K562 (cell line): ENCODE measurements around the gene LRRC59. TPM values are rescaled to one million over a fixed set of nuclear protein-coding genes. Genes with fewer than 3 reads are reported as not detected.
A peak's percentile ranks its signal among the peaks of the same experiment; 100 is the strongest.

Source experiments
- BHLHE40 ChIP-seq: IDR thresholded peaks from 2 replicates; pipeline ENCODE4 v1.6.1; 2011; ENCODE audit warnings: low read length, improper control_type of control experiment
- ETV1 ChIP-seq: fragments of 450-650 bp; conservative IDR thresholded peaks from 2 replicates; pipeline ENCODE4 v1.6.1; 2016; ENCODE audit warnings: missing genetic modification characterization, control low read depth, low read depth, missing compliant biosample characterization
- FIP1L1 ChIP-seq: fragments of 200-400 bp; formaldehyde crosslinking; IDR thresholded peaks from 2 replicates; pipeline ENCODE4 v1.6.1; 2018; ENCODE audit warnings: mild to moderate bottlenecking, low read depth, low read length; ENCODE audit not compliant: poor library complexity, severe bottlenecking
- MEF2A ChIP-seq: IDR thresholded peaks from 2 replicates; pipeline ENCODE4 v1.6.1; 2011; ENCODE audit warnings: low read depth, mild to moderate bottlenecking, low read length, moderate library complexity; ENCODE audit not compliant: control insufficient read depth
- SNIP1 ChIP-seq: fragments of 450-650 bp; IDR thresholded peaks from 2 replicates; pipeline ENCODE4 v1.7.1; 2017; ENCODE audit warnings: low read depth, mild to moderate bottlenecking
- SRF ChIP-seq, 2 experiments: fragments of 250-450, 450-650 bp in 1 of 2; sonication (Bioruptor Pico) in 1 of 2; sonication (generic) in 1 of 2; formaldehyde crosslinking; IDR thresholded peaks; 2 replicates each; pipeline versions ENCODE4 v1.5.0 to v1.5.1; 2020 to 2022; ENCODE audit warnings: mild to moderate bottlenecking in 1 of 2, missing genetic modification reagents in 1 of 2
- TCF3 ChIP-seq: sonication (generic); formaldehyde crosslinking; IDR thresholded peaks from 2 replicates; pipeline ENCODE4 v1.4.0; 2020; ENCODE audit warnings: mild to moderate bottlenecking, missing genetic modification reagents
- polyA plus RNA-seq, 8 experiments: library from polyadenylated mRNA; depleted of rRNA in 4 of 8; stranded (reverse) in 5 of 8; unstranded in 3 of 8; fragments of >200 nt; fragmentation: Nextera tagmentation in 2 of 8; fragmentation: Illumina TruSeq in 1 of 8; extraction: Ambion mirVana in 2 of 8; extraction: Trizol in 1 of 8; gene quantifications; 2 replicates each; pipeline versions ENCODE4 v1.2.1 to v1.2.3, GENCODE V29; 2011 to 2014; ENCODE audit warnings: inconsistent platforms in 1 of 8, missing spikeins in 1 of 8
- total RNA-seq, 7 experiments: library from RNA; depleted of rRNA in 6 of 7; stranded (reverse); fragments of >200 nt in 6 of 7; fragmentation: Illumina TruSeq in 2 of 7; extraction: Trizol in 2 of 7; gene quantifications; 2 replicates each; pipeline versions ENCODE4 v1.2.1 to v1.2.3, GENCODE V29; 2011 to 2021; ENCODE audit warnings: low replicate concordance in 1 of 7
- TF ChIP-seq, protein P1 (sequence below): fragments of 250-450 bp; sonication (Bioruptor Pico); IDR thresholded peaks from 2 replicates; pipeline ENCODE4 v1.5.0; 2020; ENCODE audit warnings: mild to moderate bottlenecking
- TF ChIP-seq, protein P2 (sequence below): fragments of 450-650 bp; IDR thresholded peaks from 2 replicates; pipeline ENCODE4 v1.6.1; 2016; ENCODE audit warnings: mild to moderate bottlenecking
- TF ChIP-seq, protein P3 (sequence below), 2 experiments: fragments of 200-800 bp in 1 of 2; sonication (Bioruptor generic) in 1 of 2; sonication (generic) in 1 of 2; formaldehyde crosslinking in 1 of 2; IDR thresholded peaks in 1 of 2; conservative IDR thresholded peaks in 1 of 2; 2 replicates each; pipeline versions ENCODE4 v1.5.0 to v1.6.1; 2016 to 2020; ENCODE audit warnings: missing compliant biosample characterization in 1 of 2, missing genetic modification characterization in 1 of 2, missing genetic modification reagents in 1 of 2
- TF ChIP-seq, protein P4 (sequence below), 2 experiments: fragments of 450-650 bp; conservative IDR thresholded peaks; 2 replicates each; pipeline ENCODE4 v1.6.1; 2017; ENCODE audit warnings: mild to moderate bottlenecking in 2 of 2, moderate library complexity in 2 of 2
- TF ChIP-seq, protein P5 (sequence below): fragments of 450-650 bp; IDR thresholded peaks from 2 replicates; pipeline ENCODE4 v1.6.1; 2018; ENCODE audit not compliant: partially characterized antibody

LRRC59 gene
- total and polyA plus RNA-seq, 9 of the 15 experiments (the other 6 are each of a cell fraction or from before 2014, with no cell fraction given) = 27.8 to 244 (median 154) TPM

DNA sequence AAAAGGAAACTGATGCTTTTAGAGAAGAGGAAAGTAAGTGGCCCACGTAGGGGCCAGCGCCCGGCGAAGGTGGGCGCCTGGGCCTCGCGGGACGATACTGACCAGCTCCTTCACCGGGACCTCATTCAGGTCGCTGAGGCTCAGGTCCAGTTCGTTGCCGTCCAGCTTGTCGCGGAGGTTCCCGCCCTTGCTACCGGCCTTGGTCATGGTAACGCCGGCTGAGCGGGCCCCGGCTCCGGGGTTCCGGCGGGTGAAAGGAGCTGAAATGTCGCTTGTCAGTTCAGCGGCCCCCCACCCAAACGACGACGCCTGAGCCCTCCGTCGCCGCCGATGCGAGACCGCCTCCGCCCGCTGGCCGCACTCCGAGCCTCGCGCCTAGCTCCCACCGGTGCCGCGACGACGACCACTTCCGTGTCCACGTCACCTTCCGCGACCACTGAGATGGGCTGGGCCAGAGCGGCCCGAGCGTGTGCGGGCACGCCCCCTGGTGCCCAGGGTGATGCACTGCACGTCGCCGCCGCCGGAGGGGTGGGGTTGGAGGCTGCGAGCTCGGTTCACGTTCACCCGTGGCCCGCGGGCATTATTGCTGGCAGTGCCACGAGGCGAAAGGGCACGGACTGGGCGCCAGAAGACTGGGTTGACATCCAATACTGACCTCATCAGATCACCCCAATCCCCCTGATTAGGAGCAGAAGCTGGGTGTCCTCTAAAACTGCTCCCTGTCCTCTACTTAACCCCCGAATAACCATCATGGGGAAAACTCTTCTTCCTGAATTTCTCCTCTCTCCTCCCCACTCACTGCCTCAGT is at the start of gene LRRC59 (continued):
- TF ChIP-seq, protein P1, sequence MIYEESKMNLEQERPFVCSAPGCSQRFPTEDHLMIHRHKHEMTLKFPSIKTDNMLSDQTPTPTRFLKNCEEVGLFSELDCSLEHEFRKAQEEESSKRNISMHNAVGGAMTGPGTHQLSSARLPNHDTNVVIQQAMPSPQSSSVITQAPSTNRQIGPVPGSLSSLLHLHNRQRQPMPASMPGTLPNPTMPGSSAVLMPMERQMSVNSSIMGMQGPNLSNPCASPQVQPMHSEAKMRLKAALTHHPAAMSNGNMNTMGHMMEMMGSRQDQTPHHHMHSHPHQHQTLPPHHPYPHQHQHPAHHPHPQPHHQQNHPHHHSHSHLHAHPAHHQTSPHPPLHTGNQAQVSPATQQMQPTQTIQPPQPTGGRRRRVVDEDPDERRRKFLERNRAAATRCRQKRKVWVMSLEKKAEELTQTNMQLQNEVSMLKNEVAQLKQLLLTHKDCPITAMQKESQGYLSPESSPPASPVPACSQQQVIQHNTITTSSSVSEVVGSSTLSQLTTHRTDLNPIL (CRISPR knock-in tag) = no peak
- TF ChIP-seq, protein P2, sequence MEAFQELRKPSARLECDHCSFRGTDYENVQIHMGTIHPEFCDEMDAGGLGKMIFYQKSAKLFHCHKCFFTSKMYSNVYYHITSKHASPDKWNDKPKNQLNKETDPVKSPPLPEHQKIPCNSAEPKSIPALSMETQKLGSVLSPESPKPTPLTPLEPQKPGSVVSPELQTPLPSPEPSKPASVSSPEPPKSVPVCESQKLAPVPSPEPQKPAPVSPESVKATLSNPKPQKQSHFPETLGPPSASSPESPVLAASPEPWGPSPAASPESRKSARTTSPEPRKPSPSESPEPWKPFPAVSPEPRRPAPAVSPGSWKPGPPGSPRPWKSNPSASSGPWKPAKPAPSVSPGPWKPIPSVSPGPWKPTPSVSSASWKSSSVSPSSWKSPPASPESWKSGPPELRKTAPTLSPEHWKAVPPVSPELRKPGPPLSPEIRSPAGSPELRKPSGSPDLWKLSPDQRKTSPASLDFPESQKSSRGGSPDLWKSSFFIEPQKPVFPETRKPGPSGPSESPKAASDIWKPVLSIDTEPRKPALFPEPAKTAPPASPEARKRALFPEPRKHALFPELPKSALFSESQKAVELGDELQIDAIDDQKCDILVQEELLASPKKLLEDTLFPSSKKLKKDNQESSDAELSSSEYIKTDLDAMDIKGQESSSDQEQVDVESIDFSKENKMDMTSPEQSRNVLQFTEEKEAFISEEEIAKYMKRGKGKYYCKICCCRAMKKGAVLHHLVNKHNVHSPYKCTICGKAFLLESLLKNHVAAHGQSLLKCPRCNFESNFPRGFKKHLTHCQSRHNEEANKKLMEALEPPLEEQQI = peak; percentile 83
- TF ChIP-seq BHLHE40 = peak; percentile 64; the same call in 1 of the 2 replicates
- TF ChIP-seq, protein P3, sequence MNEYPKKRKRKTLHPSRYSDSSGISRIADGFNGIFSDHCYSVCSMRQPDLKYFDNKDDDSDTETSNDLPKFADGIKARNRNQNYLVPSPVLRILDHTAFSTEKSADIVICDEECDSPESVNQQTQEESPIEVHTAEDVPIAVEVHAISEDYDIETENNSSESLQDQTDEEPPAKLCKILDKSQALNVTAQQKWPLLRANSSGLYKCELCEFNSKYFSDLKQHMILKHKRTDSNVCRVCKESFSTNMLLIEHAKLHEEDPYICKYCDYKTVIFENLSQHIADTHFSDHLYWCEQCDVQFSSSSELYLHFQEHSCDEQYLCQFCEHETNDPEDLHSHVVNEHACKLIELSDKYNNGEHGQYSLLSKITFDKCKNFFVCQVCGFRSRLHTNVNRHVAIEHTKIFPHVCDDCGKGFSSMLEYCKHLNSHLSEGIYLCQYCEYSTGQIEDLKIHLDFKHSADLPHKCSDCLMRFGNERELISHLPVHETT (CRISPR knock-in tag; conservative IDR thresholded peaks at IDR 0.05 in 1 of 2, IDR thresholded peaks at IDR 0.05 in 1 of 2) = peak in 1 of 2 experiments; percentile 70; a peak in 1 of 4 replicates
- TF ChIP-seq SNIP1 = peak; percentile 94
- 0 out of 2 replicates have a peak, but pooled peaks have one; percentile 4 for TF ChIP-seq MEF2A
- peak; percentile 57 for TF ChIP-seq TCF3 (CRISPR knock-in tag)
- peak; percentile 54 for TF ChIP-seq ETV1
- TF ChIP-seq, protein P4, sequence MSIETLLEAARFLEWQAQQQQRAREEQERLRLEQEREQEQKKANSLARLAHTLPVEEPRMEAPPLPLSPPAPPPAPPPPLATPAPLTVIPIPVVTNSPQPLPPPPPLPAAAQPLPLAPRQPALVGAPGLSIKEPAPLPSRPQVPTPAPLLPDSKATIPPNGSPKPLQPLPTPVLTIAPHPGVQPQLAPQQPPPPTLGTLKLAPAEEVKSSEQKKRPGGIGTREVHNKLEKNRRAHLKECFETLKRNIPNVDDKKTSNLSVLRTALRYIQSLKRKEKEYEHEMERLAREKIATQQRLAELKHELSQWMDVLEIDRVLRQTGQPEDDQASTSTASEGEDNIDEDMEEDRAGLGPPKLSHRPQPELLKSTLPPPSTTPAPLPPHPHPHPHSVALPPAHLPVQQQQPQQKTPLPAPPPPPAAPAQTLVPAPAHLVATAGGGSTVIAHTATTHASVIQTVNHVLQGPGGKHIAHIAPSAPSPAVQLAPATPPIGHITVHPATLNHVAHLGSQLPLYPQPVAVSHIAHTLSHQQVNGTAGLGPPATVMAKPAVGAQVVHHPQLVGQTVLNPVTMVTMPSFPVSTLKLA (conservative IDR thresholded peaks at IDR 0.05) = peak; percentile 77 to 92
- no peak; a peak in 1 of 4 replicates for TF ChIP-seq SRF (CRISPR knock-in tag; IDR thresholded peaks at IDR 0.05)
- TF ChIP-seq FIP1L1 = peak; percentile 96
- TF ChIP-seq, protein P5, sequence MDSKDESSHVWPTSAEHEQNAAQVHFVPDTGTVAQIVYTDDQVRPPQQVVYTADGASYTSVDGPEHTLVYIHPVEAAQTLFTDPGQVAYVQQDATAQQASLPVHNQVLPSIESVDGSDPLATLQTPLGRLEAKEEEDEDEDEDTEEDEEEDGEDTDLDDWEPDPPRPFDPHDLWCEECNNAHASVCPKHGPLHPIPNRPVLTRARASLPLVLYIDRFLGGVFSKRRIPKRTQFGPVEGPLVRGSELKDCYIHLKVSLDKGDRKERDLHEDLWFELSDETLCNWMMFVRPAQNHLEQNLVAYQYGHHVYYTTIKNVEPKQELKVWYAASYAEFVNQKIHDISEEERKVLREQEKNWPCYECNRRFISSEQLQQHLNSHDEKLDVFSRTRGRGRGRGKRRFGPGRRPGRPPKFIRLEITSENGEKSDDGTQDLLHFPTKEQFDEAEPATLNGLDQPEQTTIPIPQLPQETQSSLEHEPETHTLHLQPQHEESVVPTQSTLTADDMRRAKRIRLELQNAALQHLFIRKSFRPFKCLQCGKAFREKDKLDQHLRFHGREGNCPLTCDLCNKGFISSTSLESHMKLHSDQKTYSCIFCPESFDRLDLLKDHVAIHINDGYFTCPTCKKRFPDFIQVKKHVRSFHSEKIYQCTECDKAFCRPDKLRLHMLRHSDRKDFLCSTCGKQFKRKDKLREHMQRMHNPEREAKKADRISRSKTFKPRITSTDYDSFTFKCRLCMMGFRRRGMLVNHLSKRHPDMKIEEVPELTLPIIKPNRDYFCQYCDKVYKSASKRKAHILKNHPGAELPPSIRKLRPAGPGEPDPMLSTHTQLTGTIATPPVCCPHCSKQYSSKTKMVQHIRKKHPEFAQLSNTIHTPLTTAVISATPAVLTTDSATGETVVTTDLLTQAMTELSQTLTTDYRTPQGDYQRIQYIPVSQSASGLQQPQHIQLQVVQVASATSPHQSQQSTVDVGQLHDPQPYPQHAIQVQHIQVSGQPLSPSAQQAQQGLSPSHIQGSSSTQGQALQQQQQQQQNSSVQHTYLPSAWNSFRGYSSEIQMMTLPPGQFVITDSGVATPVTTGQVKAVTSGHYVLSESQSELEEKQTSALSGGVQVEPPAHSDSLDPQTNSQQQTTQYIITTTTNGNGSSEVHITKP = peak; percentile 25
